T-helper 1 cell treated with Interleukin-12 subunit alpha and Interleukin-12 subunit beta and Interleukin-4 antibody, amounts not matched to agents 30 μg/mL and 1 μg/mL, for 36 hours (primary cell): Measurements from ENCODE around the gene SCN1B.
"Not testable (repeated sequence)": the region's sequence is repeated elsewhere in the genome, so short reads cannot be mapped to it uniquely, and the experiment has no call there.

Experiments used
- H3K27ac Mint-ChIP-seq: one replicate; pipeline ENCODE4 v1.8.0; 2021; ENCODE audit warnings: mild to moderate bottlenecking, mixed read lengths
- H3K27me3 Mint-ChIP-seq: one replicate; pipeline ENCODE4 v1.8.0; 2021; ENCODE audit warnings: low read depth, mixed read lengths
- H3K36me3 Mint-ChIP-seq: one replicate; pipeline ENCODE4 v1.8.0; 2021; ENCODE audit warnings: low read depth, mixed read lengths
- H3K4me1 Mint-ChIP-seq: one replicate; pipeline ENCODE4 v1.8.0; 2021; ENCODE audit warnings: low read depth, mixed read lengths
- H3K4me3 Mint-ChIP-seq: one replicate; pipeline ENCODE4 v1.8.0; 2021; ENCODE audit warnings: mild to moderate bottlenecking, moderate library complexity, mixed read lengths
- H3K9me3 Mint-ChIP-seq: one replicate; pipeline ENCODE4 v1.8.0; 2021; ENCODE audit warnings: mixed read lengths

SCN1B gene

GRCh38 chr19:35030257-35031071, at the start of gene SCN1B:
TSS of gene SCN1B (plus strand) at chr19:35030470. CDS start at chr19:35030821, 351 bp downstream.
- Mint-ChIP-seq H3K27me3 (peaks cover 26% of the 10 kb centered on the region), H3K4me3 (peak within 1 kb of the TSS; percentile 76), H3K36me3 (peaks cover 6% of the 10 kb centered on the region), H3K27ac (peak within 1 kb of the TSS; percentile 3), H3K4me1 (peaks cover 6% of the 10 kb centered on the region), H3K9me3 (no peaks in the 10 kb centered on the region)

DNA sequence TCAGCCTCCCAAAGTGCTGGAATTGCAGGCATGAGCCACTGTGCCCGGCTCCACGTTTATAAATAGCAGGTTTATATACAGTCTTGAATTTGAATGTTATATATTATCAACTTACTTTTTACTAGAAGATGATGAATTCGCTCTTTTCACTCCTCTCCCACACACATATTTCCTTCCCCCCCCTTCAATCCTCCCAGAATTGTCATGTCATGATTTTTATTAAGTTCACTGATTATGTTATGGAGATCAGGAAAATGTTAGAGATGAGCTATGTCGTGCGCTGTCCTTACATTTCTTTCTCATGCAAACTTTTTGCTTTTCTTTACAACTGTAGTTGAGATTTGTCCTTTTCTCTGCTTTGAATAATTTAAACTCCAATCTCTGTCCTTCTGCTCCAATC, 48.0 kb upstream of the SCN1B start:
- H3K4me3 Mint-ChIP-seq, result no peak overlapping the region

DNA sequence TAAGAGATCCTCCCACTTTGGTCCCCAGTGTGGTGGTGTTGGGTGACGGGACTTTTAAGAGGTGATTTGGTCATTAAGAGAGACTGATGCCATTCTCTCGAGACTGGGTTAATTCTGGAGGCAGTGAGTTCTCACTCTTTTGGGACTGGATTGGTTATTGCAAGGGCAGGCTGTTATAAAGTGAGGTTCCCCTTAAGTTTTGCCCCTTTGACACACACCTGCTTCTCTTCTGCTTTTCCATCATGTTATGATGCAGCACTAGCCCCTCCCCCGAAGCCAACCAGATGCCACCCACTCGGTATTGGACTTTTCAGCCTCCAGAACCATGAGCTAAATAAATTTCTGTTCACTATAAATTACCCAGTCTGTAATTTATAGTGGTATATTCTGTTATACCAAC, 46.5 kb upstream of the SCN1B start:
- no peaks in the 10 kb centered on the region for H3K9me3 Mint-ChIP-seq
- no peak overlapping the region for H3K4me3 Mint-ChIP-seq
- no peak overlapping the region for H3K27ac Mint-ChIP-seq
- H3K27me3 Mint-ChIP-seq, result peaks cover 11% of the 10 kb centered on the region
- no peaks in the 10 kb centered on the region for H3K36me3 Mint-ChIP-seq
- H3K4me1 Mint-ChIP-seq, result peaks cover 9% of the 10 kb centered on the region

More for the DNA sequence above, 48.0 kb upstream of the SCN1B start:
- Mint-ChIP-seq H3K27ac (no peak overlapping the region), H3K27me3 (peaks cover 11% of the 10 kb centered on the region), H3K36me3 (no peaks in the 10 kb centered on the region), H3K9me3 (no peaks in the 10 kb centered on the region), H3K4me1 (peaks cover 9% of the 10 kb centered on the region)

DNA sequence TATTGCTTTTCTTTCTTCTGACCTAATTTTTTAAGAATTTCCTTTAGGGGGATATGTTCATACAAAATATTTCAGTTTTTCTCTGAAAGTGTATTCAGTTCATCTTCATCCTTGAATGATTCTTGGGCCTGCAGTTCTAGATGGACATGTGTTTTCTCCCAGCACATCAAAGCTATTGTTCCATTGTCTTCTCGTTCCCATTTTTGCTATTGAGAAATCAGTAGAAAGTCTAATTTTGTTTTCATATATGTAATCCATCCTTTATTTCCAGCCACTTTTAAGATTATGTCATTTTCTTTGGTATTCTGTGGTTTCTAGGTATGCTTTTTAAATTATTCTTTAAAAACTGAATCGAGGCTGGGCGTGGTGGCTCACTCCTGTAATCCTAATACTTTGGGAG, 46.0 kb upstream of the SCN1B start:
- Mint-ChIP-seq H3K36me3 (no peaks in the 10 kb centered on the region), H3K4me1 (peaks cover 9% of the 10 kb centered on the region), H3K9me3 (no peaks in the 10 kb centered on the region), H3K4me3 (no peak overlapping the region), H3K27ac (no peak overlapping the region), H3K27me3 (peaks cover 11% of the 10 kb centered on the region)

- Mint-ChIP-seq H3K27ac (peak overlapping the region; percentile 46), H3K36me3 (no peaks in the 10 kb centered on the region), H3K27me3 (peaks cover 11% of the 10 kb centered on the region), H3K4me1 (peaks cover 10% of the 10 kb centered on the region), H3K4me3 (no peak overlapping the region), H3K9me3 (no peaks in the 10 kb centered on the region)
These were observed 44.8 kb upstream of the SCN1B start for GRCh38 chr19:34985249-34986022.

DNA sequence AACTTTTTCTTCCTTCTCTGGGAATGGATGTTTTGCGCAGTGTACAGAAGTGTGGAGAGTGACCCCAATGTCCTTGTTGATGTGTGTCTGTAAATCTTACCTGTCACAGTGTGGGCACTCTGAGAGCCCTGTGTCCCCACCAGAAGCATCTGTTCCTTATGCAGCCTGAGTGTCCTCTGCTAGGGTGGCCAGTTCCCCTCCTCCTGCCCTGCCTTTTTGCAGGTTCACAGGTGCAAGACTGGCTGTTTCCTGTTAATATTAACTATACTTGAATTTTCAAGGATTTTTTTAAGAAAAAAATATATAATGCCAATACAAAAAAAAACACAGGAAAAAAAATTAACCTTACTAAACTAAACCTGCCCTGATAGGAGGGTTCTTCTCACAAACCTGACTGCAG, 42.2 kb upstream of the SCN1B start:
- Mint-ChIP-seq H3K27me3 (peaks cover under 1% of the 10 kb centered on the region), H3K27ac (no peak overlapping the region), H3K4me3 (no peak overlapping the region), H3K4me1 (peaks cover 12% of the 10 kb centered on the region), H3K36me3 (no peaks in the 10 kb centered on the region), H3K9me3 (no peaks in the 10 kb centered on the region)

DNA sequence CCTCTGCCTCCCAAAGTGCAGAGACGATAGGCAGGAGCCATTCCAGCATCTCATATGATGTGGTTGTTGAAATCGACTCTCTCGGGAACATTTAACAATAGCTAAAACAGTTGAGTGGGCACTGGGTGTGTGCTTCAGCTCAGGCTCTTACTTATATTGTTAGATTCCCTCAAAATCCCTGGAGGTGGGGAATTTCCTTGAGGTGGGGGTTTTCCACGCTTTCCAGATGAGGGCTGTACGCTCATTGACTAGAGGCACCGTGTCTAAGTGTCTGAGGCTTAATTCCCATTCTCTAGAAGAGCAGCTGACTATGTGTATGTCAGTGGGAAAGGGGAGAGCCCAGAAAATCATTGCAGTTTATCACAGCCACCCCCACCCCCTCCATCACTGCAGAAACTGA, 41.0 kb upstream of the SCN1B start:
- Mint-ChIP-seq H3K4me1 (peaks cover 12% of the 10 kb centered on the region), H3K9me3 (no peaks in the 10 kb centered on the region), H3K27ac (no peak overlapping the region), H3K4me3 (no peak overlapping the region), H3K36me3 (no peaks in the 10 kb centered on the region), H3K27me3 (no peaks in the 10 kb centered on the region)

GRCh38 chr19:34990578-34991192, 39.6 kb upstream of the SCN1B start:
- Mint-ChIP-seq H3K4me1 (peaks cover 6% of the 10 kb centered on the region), H3K27me3 (no peaks in the 10 kb centered on the region), H3K36me3 (no peaks in the 10 kb centered on the region), H3K27ac (no peak overlapping the region), H3K4me3 (no peak overlapping the region), H3K9me3 (no peaks in the 10 kb centered on the region)

DNA sequence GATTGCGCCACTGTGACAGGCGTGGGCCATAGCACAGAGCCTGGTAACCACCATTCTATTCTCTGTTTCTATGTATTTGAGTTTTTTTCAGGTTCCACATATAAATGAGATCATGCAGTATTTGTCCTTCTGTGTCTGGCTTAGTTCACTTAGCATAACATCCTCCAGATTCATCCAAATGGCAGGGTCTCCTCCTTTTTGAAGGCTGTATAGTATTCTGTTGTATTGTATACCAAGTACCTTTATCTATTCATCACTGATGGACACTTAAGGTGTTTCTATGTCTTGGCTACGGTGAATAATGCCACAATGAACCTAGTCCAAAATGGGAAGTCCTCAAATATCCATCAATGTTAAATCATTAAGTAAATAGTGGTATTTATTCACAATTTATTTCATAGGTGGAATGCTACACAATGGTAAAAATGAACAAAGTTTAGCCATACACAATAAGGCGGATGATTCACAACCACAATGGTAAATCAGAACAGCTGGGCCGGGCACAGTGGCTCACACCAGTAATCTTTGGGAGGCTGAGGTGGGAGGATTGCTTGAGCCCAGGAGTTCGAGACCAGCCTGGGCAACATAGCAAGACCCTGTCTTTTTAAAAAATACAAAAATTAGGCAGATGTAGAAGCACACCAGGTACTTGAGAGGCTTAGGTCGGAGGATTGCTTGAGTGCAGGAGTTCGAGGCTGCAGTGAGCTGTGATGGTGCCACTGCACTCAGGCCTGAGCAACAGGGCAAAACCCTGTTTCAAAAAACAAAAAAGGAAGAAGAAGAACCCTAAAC, 38.5 kb upstream of the SCN1B start:
- Mint-ChIP-seq H3K9me3 (no peaks in the 10 kb centered on the region), H3K4me1 (peaks cover 3% of the 10 kb centered on the region), H3K36me3 (no peaks in the 10 kb centered on the region), H3K27ac (no peak overlapping the region), H3K27me3 (no peaks in the 10 kb centered on the region), H3K4me3 (no peak overlapping the region)

DNA sequence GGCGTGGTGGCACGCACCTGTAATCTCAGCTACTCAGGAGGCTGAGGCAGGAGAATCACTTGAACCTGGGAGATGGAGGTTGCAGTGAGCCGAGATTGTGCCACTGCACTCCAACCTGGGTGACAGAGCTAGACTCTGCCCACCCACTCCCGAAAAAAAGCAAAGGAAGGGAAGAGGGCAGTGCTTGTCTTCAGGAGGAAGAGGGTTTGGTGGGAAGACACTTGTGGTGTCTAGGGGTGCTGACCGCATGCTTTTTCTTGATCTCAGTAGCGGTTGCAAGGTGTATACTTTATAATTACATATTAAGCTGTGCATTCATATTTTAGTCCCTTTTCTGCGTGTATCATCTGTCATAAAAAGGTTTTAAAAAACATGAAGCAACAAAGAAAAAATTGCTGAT, 37.7 kb upstream of the SCN1B start:
- H3K4me3 Mint-ChIP-seq, H3K27me3 Mint-ChIP-seq, H3K36me3 Mint-ChIP-seq, H3K9me3 Mint-ChIP-seq, H3K27ac Mint-ChIP-seq: not testable (repeated sequence)
- H3K4me1 Mint-ChIP-seq, result peaks cover 12% of the 10 kb centered on the region

DNA sequence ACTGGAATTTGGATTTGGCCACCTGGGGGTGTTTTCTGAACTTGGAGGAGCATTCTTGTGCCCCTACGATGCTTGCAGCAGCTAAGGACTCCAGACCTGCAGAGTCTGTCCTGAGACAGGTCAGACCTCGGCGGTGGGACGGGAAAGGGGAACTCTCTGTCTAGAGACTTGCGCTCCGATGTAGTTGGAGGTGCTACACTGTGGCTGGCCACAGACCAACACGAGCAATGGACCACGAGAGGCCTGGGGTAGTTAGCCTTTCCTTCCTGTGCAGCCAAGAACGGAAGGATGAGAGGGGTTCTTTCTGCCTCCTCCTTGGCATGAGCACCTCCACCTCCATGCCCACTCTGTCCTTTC, 36.0 kb upstream of the SCN1B start:
- Mint-ChIP-seq H3K4me3 (no peak overlapping the region), H3K27me3 (no peaks in the 10 kb centered on the region), H3K27ac (no peak overlapping the region), H3K36me3 (no peaks in the 10 kb centered on the region), H3K9me3 (no peaks in the 10 kb centered on the region), H3K4me1 (peaks cover 23% of the 10 kb centered on the region)

DNA sequence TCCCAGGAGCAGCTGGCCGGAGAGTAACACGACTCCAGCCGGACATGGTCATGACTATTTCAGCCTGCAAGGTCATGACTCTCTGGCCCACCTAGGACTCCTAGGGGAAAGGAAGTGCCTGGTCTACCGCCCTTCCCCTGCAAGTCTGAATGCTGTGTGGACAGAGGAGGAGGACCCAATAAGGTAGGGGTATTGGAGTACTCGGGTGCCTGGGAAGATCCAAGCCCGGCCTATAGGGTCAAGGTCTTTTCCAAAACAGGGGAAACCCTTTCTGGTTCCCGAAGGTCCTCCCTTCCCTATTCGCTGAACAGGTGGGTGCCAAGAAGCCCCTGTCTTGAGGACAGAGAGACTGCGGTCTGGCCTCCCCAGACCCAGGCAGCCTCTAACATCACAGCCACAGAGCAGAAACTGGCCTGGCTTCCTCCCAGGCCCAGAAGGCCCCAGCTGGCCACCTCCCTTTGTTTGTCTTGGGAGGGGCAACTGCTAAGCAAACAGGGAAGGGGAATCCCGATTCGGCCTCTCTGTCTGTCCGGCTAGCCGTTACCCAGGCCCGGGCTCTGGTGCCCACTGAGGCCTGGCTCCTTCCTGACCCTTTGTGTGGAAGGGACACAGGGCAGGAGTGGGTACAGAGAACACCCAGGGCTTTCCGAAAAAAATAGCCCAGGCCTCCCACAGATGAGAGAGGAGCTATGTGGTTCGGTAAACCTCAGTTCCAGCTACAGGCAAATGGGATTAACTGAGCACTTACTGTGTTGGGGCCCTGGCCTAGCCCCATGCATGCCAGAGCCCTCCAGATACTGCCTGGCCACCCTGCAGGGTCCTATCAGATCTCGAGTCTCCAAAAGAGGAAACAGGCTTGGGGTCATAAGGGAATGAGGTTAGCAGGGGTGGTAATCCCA, 35.4 kb upstream of the SCN1B start:
- no peaks in the 10 kb centered on the region for H3K9me3 Mint-ChIP-seq
- H3K4me3 Mint-ChIP-seq, result no peak overlapping the region
- peaks cover 23% of the 10 kb centered on the region for H3K4me1 Mint-ChIP-seq
- H3K27ac Mint-ChIP-seq, result no peak overlapping the region
- H3K36me3 Mint-ChIP-seq, result no peaks in the 10 kb centered on the region
- H3K27me3 Mint-ChIP-seq, result no peaks in the 10 kb centered on the region

DNA sequence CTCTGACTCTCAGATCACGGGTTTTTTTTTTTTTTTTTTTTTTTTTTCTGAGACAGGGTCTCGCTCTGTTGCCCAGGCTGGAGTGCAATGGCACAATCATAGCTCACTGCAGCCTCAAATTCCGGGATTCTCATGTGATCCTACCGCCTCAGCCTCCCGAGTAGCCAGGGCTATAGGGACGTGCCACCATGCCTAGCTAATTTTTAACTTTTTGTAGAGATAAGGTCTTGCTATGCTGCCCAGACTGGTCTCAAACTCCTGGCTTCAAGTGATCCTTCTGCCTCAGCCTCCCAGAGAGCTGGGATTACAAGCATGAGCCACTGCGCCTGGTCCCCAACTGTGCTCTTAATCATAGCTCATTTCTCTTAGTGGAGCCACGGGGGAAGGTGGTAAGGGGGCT, 34.7 kb upstream of the SCN1B start:
- no peaks in the 10 kb centered on the region for H3K36me3 Mint-ChIP-seq
- no peak overlapping the region for H3K27ac Mint-ChIP-seq
- no peaks in the 10 kb centered on the region for H3K9me3 Mint-ChIP-seq
- H3K4me3 Mint-ChIP-seq, result no peak overlapping the region
- no peaks in the 10 kb centered on the region for H3K27me3 Mint-ChIP-seq
- H3K4me1 Mint-ChIP-seq, result peaks cover 21% of the 10 kb centered on the region
